ENCODE measurements around the gene ARHGEF6.
"Not testable (repeated sequence)": the region's sequence is repeated elsewhere in the genome, so short reads cannot be mapped to it uniquely, and the experiment has no call there.

Gene ARHGEF6

GRCh38 chrX:136773648-136774047 lies 7.1 kb downstream of the ARHGEF6 start (continued):
- TF ChIP-seq PRDM4 (tag by site-specific recombination; IDR thresholded peaks at IDR 0.05) (no peak), ZNF132 (tag by site-specific recombination; IDR thresholded peaks at IDR 0.05; ENCODE audit: borderline replicate concordance) (no peak), ZNF529 (tag by site-specific recombination; IDR thresholded peaks at IDR 0.05; ENCODE audit: insufficient replicate concordance) (no peak), ZNF114 (tag by site-specific recombination; IDR thresholded peaks at IDR 0.05) (no peak)

- H3K4me1 ChIP-seq (ENCODE audit: control insufficient read depth, insufficient read depth, low read length); H3K36me3 ChIP-seq (ENCODE audit: control insufficient read depth in 2 of 2, insufficient read depth in 1 of 2, low read length in 2 of 2); POLR2A ChIA-PET; H3K9me3 ChIP-seq (ENCODE audit: control insufficient read depth, insufficient read depth, low read depth, low read length); H3K27ac ChIP-seq (ENCODE audit: extremely low read depth, low read depth, low read length); H3K4me3 ChIP-seq (ENCODE audit: low read depth, low read length); CTCF ChIA-PET: not testable (repeated sequence)
- peak; percentile 80 for TF ChIP-seq ZNF146 (tag by site-specific recombination; IDR thresholded peaks at IDR 0.05)
Measured at GRCh38 chrX:136771869-136772268, 8.9 kb downstream of the ARHGEF6 start.

DNA sequence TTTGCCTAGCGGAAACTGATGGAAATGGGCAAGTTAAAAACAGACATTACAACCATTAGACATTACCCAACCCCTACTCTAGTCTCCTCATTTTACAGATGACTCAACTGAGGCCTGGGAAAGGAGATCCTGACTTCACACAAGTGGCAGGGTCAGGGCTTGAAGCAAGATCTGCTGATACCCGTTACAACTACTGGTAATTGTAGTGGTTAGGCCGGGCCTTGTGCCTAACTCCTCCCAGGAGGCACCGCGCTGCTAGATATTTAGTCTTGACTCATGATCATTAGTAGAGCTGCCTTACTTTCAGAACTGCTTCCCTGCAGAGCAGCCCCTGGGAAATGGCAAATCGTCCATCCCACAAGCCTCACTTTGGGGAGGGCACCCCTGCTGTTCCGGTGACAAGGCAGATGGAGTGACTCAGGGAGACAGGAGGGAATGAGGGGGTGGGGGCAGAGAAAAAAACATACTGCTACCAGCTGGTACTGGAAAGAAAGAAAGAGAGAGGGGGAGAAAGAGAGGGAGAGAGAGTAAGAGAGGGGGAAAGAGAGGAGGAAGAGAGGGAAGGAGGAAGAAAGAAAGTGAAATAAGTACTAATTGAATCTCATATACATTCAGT lies 12.2 kb downstream of the ARHGEF6 start:
- ChIA-PET POLR2A (interaction anchor here (1.3 kb wide), 1 partner anchor 112 kb away, joined by 9 read pairs; the partner anchor contains the start of gene RBMX), CTCF (interaction anchor here (2.0 kb wide), 1 partner anchor 16 kb away, joined by 6 read pairs; no protein-coding TSS in a partner anchor)
- Histone ChIP-seq H3K27ac (ENCODE audit: extremely low read depth, low read depth, low read length) (peak overlapping the region; percentile 57), H3K36me3 (ENCODE audit: control insufficient read depth in 2 of 2, insufficient read depth in 1 of 2, low read length in 2 of 2) (no peaks in the 10 kb centered on the region), H3K4me3 (ENCODE audit: low read depth, low read length) (no peak overlapping the region), H3K4me1 (ENCODE audit: control insufficient read depth, insufficient read depth, low read length) (peaks cover 9% of the 10 kb centered on the region), H3K9me3 (ENCODE audit: control insufficient read depth, insufficient read depth, low read depth, low read length) (no peaks in the 10 kb centered on the region)
- TF ChIP-seq, protein P1, sequence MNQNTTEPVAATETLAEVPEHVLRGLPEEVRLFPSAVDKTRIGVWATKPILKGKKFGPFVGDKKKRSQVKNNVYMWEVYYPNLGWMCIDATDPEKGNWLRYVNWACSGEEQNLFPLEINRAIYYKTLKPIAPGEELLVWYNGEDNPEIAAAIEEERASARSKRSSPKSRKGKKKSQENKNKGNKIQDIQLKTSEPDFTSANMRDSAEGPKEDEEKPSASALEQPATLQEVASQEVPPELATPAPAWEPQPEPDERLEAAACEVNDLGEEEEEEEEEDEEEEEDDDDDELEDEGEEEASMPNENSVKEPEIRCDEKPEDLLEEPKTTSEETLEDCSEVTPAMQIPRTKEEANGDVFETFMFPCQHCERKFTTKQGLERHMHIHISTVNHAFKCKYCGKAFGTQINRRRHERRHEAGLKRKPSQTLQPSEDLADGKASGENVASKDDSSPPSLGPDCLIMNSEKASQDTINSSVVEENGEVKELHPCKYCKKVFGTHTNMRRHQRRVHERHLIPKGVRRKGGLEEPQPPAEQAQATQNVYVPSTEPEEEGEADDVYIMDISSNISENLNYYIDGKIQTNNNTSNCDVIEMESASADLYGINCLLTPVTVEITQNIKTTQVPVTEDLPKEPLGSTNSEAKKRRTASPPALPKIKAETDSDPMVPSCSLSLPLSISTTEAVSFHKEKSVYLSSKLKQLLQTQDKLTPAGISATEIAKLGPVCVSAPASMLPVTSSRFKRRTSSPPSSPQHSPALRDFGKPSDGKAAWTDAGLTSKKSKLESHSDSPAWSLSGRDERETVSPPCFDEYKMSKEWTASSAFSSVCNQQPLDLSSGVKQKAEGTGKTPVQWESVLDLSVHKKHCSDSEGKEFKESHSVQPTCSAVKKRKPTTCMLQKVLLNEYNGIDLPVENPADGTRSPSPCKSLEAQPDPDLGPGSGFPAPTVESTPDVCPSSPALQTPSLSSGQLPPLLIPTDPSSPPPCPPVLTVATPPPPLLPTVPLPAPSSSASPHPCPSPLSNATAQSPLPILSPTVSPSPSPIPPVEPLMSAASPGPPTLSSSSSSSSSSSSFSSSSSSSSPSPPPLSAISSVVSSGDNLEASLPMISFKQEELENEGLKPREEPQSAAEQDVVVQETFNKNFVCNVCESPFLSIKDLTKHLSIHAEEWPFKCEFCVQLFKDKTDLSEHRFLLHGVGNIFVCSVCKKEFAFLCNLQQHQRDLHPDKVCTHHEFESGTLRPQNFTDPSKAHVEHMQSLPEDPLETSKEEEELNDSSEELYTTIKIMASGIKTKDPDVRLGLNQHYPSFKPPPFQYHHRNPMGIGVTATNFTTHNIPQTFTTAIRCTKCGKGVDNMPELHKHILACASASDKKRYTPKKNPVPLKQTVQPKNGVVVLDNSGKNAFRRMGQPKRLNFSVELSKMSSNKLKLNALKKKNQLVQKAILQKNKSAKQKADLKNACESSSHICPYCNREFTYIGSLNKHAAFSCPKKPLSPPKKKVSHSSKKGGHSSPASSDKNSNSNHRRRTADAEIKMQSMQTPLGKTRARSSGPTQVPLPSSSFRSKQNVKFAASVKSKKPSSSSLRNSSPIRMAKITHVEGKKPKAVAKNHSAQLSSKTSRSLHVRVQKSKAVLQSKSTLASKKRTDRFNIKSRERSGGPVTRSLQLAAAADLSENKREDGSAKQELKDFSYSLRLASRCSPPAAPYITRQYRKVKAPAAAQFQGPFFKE (tag by site-specific recombination; IDR thresholded peaks at IDR 0.05; ENCODE audit: borderline replicate concordance) = no peak
- TF ChIP-seq, protein P2, sequence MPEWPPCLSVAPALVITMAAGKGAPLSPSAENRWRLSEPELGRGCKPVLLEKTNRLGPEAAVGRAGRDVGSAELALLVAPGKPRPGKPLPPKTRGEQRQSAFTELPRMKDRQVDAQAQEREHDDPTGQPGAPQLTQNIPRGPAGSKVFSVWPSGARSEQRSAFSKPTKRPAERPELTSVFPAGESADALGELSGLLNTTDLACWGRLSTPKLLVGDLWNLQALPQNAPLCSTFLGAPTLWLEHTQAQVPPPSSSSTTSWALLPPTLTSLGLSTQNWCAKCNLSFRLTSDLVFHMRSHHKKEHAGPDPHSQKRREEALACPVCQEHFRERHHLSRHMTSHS (tag by site-specific recombination; IDR thresholded peaks at IDR 0.05) = no peak
- no peak for TF ChIP-seq ZBTB7A (tag by site-specific recombination; IDR thresholded peaks at IDR 0.05; ENCODE audit: low read depth)
- peak; percentile 63 for TF ChIP-seq ZFHX2 (tag by site-specific recombination; conservative IDR thresholded peaks at IDR 0.05)
- 0 out of 2 replicates have a peak, but pooled peaks have one; percentile 28 for TF ChIP-seq ZBTB8A (tag by site-specific recombination; IDR thresholded peaks at IDR 0.05)
- TF ChIP-seq OVOL3 (tag by site-specific recombination; IDR thresholded peaks at IDR 0.05) = no peak
- no peak for TF ChIP-seq ZNF658 (tag by site-specific recombination; IDR thresholded peaks at IDR 0.05)
- TF ChIP-seq, protein P3, sequence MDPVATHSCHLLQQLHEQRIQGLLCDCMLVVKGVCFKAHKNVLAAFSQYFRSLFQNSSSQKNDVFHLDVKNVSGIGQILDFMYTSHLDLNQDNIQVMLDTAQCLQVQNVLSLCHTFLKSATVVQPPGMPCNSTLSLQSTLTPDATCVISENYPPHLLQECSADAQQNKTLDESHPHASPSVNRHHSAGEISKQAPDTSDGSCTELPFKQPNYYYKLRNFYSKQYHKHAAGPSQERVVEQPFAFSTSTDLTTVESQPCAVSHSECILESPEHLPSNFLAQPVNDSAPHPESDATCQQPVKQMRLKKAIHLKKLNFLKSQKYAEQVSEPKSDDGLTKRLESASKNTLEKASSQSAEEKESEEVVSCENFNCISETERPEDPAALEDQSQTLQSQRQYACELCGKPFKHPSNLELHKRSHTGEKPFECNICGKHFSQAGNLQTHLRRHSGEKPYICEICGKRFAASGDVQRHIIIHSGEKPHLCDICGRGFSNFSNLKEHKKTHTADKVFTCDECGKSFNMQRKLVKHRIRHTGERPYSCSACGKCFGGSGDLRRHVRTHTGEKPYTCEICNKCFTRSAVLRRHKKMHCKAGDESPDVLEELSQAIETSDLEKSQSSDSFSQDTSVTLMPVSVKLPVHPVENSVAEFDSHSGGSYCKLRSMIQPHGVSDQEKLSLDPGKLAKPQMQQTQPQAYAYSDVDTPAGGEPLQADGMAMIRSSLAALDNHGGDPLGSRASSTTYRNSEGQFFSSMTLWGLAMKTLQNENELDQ (tag by site-specific recombination; IDR thresholded peaks at IDR 0.05; ENCODE audit: low read depth) = no peak
- TF ChIP-seq, protein P4, sequence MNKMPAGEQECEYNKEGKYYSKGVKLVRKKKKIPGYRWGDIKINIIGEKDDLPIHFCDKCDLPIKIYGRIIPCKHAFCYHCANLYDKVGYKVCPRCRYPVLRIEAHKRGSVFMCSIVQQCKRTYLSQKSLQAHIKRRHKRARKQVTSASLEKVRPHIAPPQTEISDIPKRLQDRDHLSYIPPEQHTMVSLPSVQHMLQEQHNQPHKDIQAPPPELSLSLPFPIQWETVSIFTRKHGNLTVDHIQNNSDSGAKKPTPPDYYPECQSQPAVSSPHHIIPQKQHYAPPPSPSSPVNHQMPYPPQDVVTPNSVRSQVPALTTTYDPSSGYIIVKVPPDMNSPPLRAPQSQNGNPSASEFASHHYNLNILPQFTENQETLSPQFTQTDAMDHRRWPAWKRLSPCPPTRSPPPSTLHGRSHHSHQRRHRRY (tag by site-specific recombination; IDR thresholded peaks at IDR 0.05) = no peak
- TF ChIP-seq, protein P5, sequence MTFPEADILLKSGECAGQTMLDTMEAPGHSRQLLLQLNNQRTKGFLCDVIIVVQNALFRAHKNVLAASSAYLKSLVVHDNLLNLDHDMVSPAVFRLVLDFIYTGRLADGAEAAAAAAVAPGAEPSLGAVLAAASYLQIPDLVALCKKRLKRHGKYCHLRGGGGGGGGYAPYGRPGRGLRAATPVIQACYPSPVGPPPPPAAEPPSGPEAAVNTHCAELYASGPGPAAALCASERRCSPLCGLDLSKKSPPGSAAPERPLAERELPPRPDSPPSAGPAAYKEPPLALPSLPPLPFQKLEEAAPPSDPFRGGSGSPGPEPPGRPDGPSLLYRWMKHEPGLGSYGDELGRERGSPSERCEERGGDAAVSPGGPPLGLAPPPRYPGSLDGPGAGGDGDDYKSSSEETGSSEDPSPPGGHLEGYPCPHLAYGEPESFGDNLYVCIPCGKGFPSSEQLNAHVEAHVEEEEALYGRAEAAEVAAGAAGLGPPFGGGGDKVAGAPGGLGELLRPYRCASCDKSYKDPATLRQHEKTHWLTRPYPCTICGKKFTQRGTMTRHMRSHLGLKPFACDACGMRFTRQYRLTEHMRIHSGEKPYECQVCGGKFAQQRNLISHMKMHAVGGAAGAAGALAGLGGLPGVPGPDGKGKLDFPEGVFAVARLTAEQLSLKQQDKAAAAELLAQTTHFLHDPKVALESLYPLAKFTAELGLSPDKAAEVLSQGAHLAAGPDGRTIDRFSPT (tag by site-specific recombination; IDR thresholded peaks at IDR 0.05) = no peak
- peak; percentile 88 for TF ChIP-seq FEZF1 (tag by site-specific recombination; IDR thresholded peaks at IDR 0.05)
- no peak for TF ChIP-seq ZNF169 (tag by site-specific recombination; IDR thresholded peaks at IDR 0.05)

Measured in HEK293 (cell line).